Measurements from ENCODE around the gene IREB2. TPM values are rescaled to one million over a fixed set of nuclear protein-coding genes. Genes with fewer than 3 reads are reported as not detected.
"Not testable (repeated sequence)": the region's sequence is repeated elsewhere in the genome, so short reads cannot be mapped to it uniquely, and the experiment has no call there.

Gene IREB2
- total RNA-seq, 2 experiments from 2014 or later = 84.3 to 89.0 TPM

GRCh38 chr15:78536134-78536533 is 98.1 kb downstream of the IREB2 start:
- Mint-ChIP-seq H3K27me3 (no peaks in the 10 kb centered on the region), H3K27ac (no peak overlapping the region), H3K4me1 (ENCODE audit: low read depth) (peaks cover 5% of the 10 kb centered on the region), H3K4me3 (no peak overlapping the region), H3K9me3 (no peaks in the 10 kb centered on the region), H3K36me3 (ENCODE audit: low read depth) (peaks cover 14% of the 10 kb centered on the region)
- H3K27ac ChIP-seq (ENCODE audit: low read depth in 1 of 2, low read length in 2 of 2) = no peak overlapping the region
- no peak for TF ChIP-seq CTCF (IDR thresholded peaks at IDR 0.05)
- no peaks in the 10 kb centered on the region for H3K9me3 ChIP-seq (ENCODE audit: control insufficient read depth in 1 of 2, insufficient read depth in 1 of 2, low read length in 2 of 2)
- H3K4me3 ChIP-seq (ENCODE audit: low read length) = no peak overlapping the region
- no peak for ATAC-seq (ENCODE audit: poor library complexity)
- peaks cover 11% of the 10 kb centered on the region for H3K4me1 ChIP-seq (ENCODE audit: insufficient read depth, low read length)
- no peaks in the 10 kb centered on the region for H3K27me3 ChIP-seq (ENCODE audit: control insufficient read depth in 1 of 2, insufficient read depth in 2 of 2, low read length in 2 of 2)
- intact Hi-C loops (cut with DNase I, micrococcal nuclease) = loop anchor here in 1 of 2 experiments (10.0 kb wide), 1 partner anchor 369 kb away; no protein-coding TSS in a partner anchor
- ChIA-PET CTCF (interaction anchor here (0.9 kb wide), 1 partner anchor 10 kb away, joined by 3 read pairs; no protein-coding TSS in a partner anchor), POLR2A (no interaction called here)
- DNase-seq = peak in 1 of 14 experiments; percentile 1
- H3K36me3 ChIP-seq (ENCODE audit: insufficient read depth, low read length) = no peaks in the 10 kb centered on the region

GRCh38 chr15:78537266-78537905 is 99.4 kb downstream of the IREB2 start:
- POLR2A ChIA-PET = no interaction called here
- no peak for DNase-seq
- H3K4me3 Mint-ChIP-seq = peak overlapping the region; percentile 66
- no peak for TF ChIP-seq CTCF (IDR thresholded peaks at IDR 0.05)
- no peak for ATAC-seq (ENCODE audit: poor library complexity)
- no peak overlapping the region for H3K4me3 ChIP-seq (ENCODE audit: low read length)
- peaks cover 26% of the 10 kb centered on the region for H3K36me3 Mint-ChIP-seq (ENCODE audit: low read depth)
- H3K27me3 Mint-ChIP-seq = no peaks in the 10 kb centered on the region
- no peaks in the 10 kb centered on the region for H3K9me3 ChIP-seq (ENCODE audit: control insufficient read depth in 1 of 2, insufficient read depth in 1 of 2, low read length in 2 of 2)
- H3K4me1 ChIP-seq (ENCODE audit: insufficient read depth, low read length) = peaks cover 18% of the 10 kb centered on the region
- intact Hi-C loops (cut with DNase I, micrococcal nuclease) = loop anchor here in 1 of 2 experiments (10.0 kb wide), 1 partner anchor 367 kb away; no protein-coding TSS in a partner anchor
- no peaks in the 10 kb centered on the region for H3K9me3 Mint-ChIP-seq
- peaks cover 18% of the 10 kb centered on the region for H3K4me1 Mint-ChIP-seq (ENCODE audit: low read depth)
- H3K36me3 ChIP-seq (ENCODE audit: insufficient read depth, low read length) = no peaks in the 10 kb centered on the region
- H3K27me3 ChIP-seq (ENCODE audit: control insufficient read depth in 1 of 2, insufficient read depth in 2 of 2, low read length in 2 of 2) = no peaks in the 10 kb centered on the region
- H3K27ac Mint-ChIP-seq = peak overlapping the region; percentile 99
- H3K27ac ChIP-seq (ENCODE audit: low read depth in 1 of 2, low read length in 2 of 2) = no peak overlapping the region
- CTCF ChIA-PET = no interaction called here

- Mint-ChIP-seq H3K27me3 (no peaks in the 10 kb centered on the region), H3K9me3 (no peaks in the 10 kb centered on the region), H3K27ac (peak overlapping the region; percentile 99), H3K36me3 (ENCODE audit: low read depth) (peaks cover 36% of the 10 kb centered on the region), H3K4me1 (ENCODE audit: low read depth) (peaks cover 27% of the 10 kb centered on the region), H3K4me3 (peak overlapping the region; percentile 73)
- peaks cover 8% of the 10 kb centered on the region for H3K36me3 ChIP-seq (ENCODE audit: insufficient read depth, low read length)
- ATAC-seq (ENCODE audit: poor library complexity) = no peak
- DNase-seq = no peak
- CTCF ChIA-PET = no interaction called here
- POLR2A ChIA-PET = no interaction called here
- H3K27me3 ChIP-seq (ENCODE audit: control insufficient read depth in 1 of 2, insufficient read depth in 2 of 2, low read length in 2 of 2) = no peaks in the 10 kb centered on the region
- H3K27ac ChIP-seq (ENCODE audit: low read depth in 1 of 2, low read length in 2 of 2) = no peak overlapping the region
- no peak for TF ChIP-seq CTCF (IDR thresholded peaks at IDR 0.05)
- no peak overlapping the region for H3K4me3 ChIP-seq (ENCODE audit: low read length)
- H3K4me1 ChIP-seq (ENCODE audit: insufficient read depth, low read length) = peaks cover 26% of the 10 kb centered on the region
- H3K9me3 ChIP-seq (ENCODE audit: control insufficient read depth in 1 of 2, insufficient read depth in 1 of 2, low read length in 2 of 2) = no peaks in the 10 kb centered on the region
- intact Hi-C loops (cut with DNase I, micrococcal nuclease) = loop anchor here in 1 of 2 experiments (10.0 kb wide), 1 partner anchor 366 kb away; no protein-coding TSS in a partner anchor
Observed at GRCh38 chr15:78538358-78538757, 100.3 kb downstream of the IREB2 start.

GRCh38 chr15:78539464-78540140 is 101.6 kb downstream of the IREB2 start:
- ATAC-seq (ENCODE audit: poor library complexity); H3K27me3 Mint-ChIP-seq; H3K9me3 ChIP-seq (ENCODE audit: control insufficient read depth in 1 of 2, insufficient read depth in 1 of 2, low read length in 2 of 2); H3K27me3 ChIP-seq (ENCODE audit: control insufficient read depth in 1 of 2, insufficient read depth in 2 of 2, low read length in 2 of 2); CTCF ChIA-PET; H3K9me3 Mint-ChIP-seq: not testable (repeated sequence)
- peaks cover 30% of the 10 kb centered on the region for H3K4me1 ChIP-seq (ENCODE audit: insufficient read depth, low read length)
- H3K4me1 Mint-ChIP-seq (ENCODE audit: low read depth) = peaks cover 29% of the 10 kb centered on the region
- POLR2A ChIA-PET = interaction anchor here (0.6 to 3.9 kb wide), 16 partner anchors 13 to 333 kb away, joined by 3 to 51 read pairs (median 6); partner anchors contain the start of genes CHRNA5, DNAJA4, HYKK and IREB2
- peak overlapping the region; percentile 77 for H3K4me3 ChIP-seq (ENCODE audit: low read length)
- intact Hi-C loops (cut with DNase I, micrococcal nuclease) = loop anchor here (1.0 to 10.0 kb wide), 6 partner anchors 25 to 365 kb away; partner anchors contain the start of genes CHRNA5 (in 2 of the 2) and IREB2 (in 1 of the 2)
- DNase-seq = peak in 2 of 14 experiments; percentile 6 to 17
- peaks cover 20% of the 10 kb centered on the region for H3K36me3 ChIP-seq (ENCODE audit: insufficient read depth, low read length)
- H3K27ac ChIP-seq (ENCODE audit: low read depth in 1 of 2, low read length in 2 of 2) = peak overlapping the region; percentile 92 to 97
- peaks cover 48% of the 10 kb centered on the region for H3K36me3 Mint-ChIP-seq (ENCODE audit: low read depth)
- peak overlapping the region; percentile 93 for H3K4me3 Mint-ChIP-seq
- H3K27ac Mint-ChIP-seq = peak overlapping the region; percentile 99

Data from CD4-positive, alpha-beta T cell (primary cell).